Mesenchymal stem cell (in vitro differentiated cells and primary cell): ENCODE results near the gene TINAGL1.

Experiments
- DNase-seq: peaks from one replicate; pipeline ENCODE4 v3.0.0-alpha.2; 2013
- H2AFZ ChIP-seq: one replicate; pipeline ENCODE4 v1.6.1; 2013; ENCODE audit warnings: low read depth, mild to moderate bottlenecking, control low read depth, inconsistent platforms, low read length, moderate library complexity
- H2AK5ac ChIP-seq: 2 replicates; pipeline ENCODE4 v1.6.1; 2013; ENCODE audit warnings: low read length, moderate library complexity, mild to moderate bottlenecking, inconsistent platforms; ENCODE audit not compliant: severe bottlenecking
- H2BK120ac ChIP-seq: one replicate; pipeline ENCODE4 v1.6.1; 2013; ENCODE audit warnings: low read depth, mild to moderate bottlenecking, inconsistent platforms, low read length, moderate library complexity
- H2BK12ac ChIP-seq, 2 experiments: one replicate each; pipeline ENCODE4 v1.6.1; 2013; ENCODE audit warnings: inconsistent platforms in 2 of 2, low read length in 2 of 2, mild to moderate bottlenecking in 2 of 2, moderate library complexity in 2 of 2, control low read depth in 1 of 2
- H2BK15ac ChIP-seq: one replicate; pipeline ENCODE4 v1.6.1; 2013; ENCODE audit warnings: mild to moderate bottlenecking, low read depth, inconsistent platforms; ENCODE audit not compliant: poor library complexity, severe bottlenecking
- H2BK5ac ChIP-seq: 2 replicates; pipeline ENCODE4 v1.6.1; 2013; ENCODE audit warnings: low read depth, mild to moderate bottlenecking, low read length, control low read depth, inconsistent platforms; ENCODE audit not compliant: poor library complexity, severe bottlenecking
- H3K14ac ChIP-seq, 2 experiments: one replicate each; pipeline ENCODE4 v1.6.1; 2013; ENCODE audit warnings: inconsistent platforms in 2 of 2, low read length in 2 of 2, control low read depth in 1 of 2, mild to moderate bottlenecking in 1 of 2, moderate library complexity in 1 of 2
- H3K18ac ChIP-seq, 2 experiments: one replicate each; pipeline ENCODE4 v1.6.1; 2013; ENCODE audit warnings: inconsistent platforms in 2 of 2, low read length in 2 of 2, control low read depth in 1 of 2, low read depth in 1 of 2, mild to moderate bottlenecking in 1 of 2
- H3K23ac ChIP-seq, 2 experiments: one replicate each; pipeline ENCODE4 v1.6.1; 2013; ENCODE audit warnings: inconsistent platforms in 2 of 2, low read length in 2 of 2, mild to moderate bottlenecking in 2 of 2, moderate library complexity in 2 of 2, control low read depth in 1 of 2
- H3K27ac ChIP-seq: 2 replicates; pipeline ENCODE4 v1.5.1; 2013; ENCODE audit warnings: mild to moderate bottlenecking, moderate library complexity, low read length, control low read depth, inconsistent platforms; ENCODE audit not compliant: poor library complexity, severe bottlenecking
- H3K27me3 ChIP-seq, 2 experiments: 2 replicates each; pipeline versions ENCODE4 v1.6.1 to v1.7.0; 2013; ENCODE audit warnings: low read length in 2 of 2, mild to moderate bottlenecking in 2 of 2, moderate library complexity in 2 of 2, control low read depth in 1 of 2, inconsistent platforms in 1 of 2; ENCODE audit not compliant: control insufficient read depth in 1 of 2, insufficient read depth in 1 of 2
- H3K36me3 ChIP-seq, 2 experiments: 2 replicates each; pipeline versions ENCODE4 v1.6.1 to v1.7.0; 2013; ENCODE audit warnings: low read length in 2 of 2, control low read depth in 1 of 2, inconsistent platforms in 1 of 2, low read depth in 1 of 2, mild to moderate bottlenecking in 1 of 2; ENCODE audit not compliant: insufficient read depth in 2 of 2, control insufficient read depth in 1 of 2
- H3K4ac ChIP-seq, 2 experiments: one replicate each; pipeline ENCODE4 v1.6.1; 2013; ENCODE audit warnings: inconsistent platforms in 2 of 2, low read length in 2 of 2, mild to moderate bottlenecking in 2 of 2, moderate library complexity in 2 of 2, control low read depth in 1 of 2, low read depth in 1 of 2
- H3K4me1 ChIP-seq: 2 replicates; pipeline ENCODE4 v1.6.1; 2013; ENCODE audit warnings: low read depth, low read length, control low read depth; ENCODE audit not compliant: control insufficient read depth, insufficient read depth
- H3K4me2 ChIP-seq: 2 replicates; pipeline ENCODE4 v1.6.1; 2013; ENCODE audit warnings: low read length, mild to moderate bottlenecking, inconsistent platforms; ENCODE audit not compliant: poor library complexity, severe bottlenecking
- H3K4me3 ChIP-seq, 2 experiments: 2 replicates each; pipeline versions ENCODE4 v1.5.1 to v1.7.0; 2013; ENCODE audit warnings: low read length in 2 of 2, mild to moderate bottlenecking in 2 of 2, control low read depth in 1 of 2, low read depth in 1 of 2; ENCODE audit not compliant: insufficient read depth in 1 of 2
- H3K79me1 ChIP-seq: replicated peaks from 2 replicates; pipeline ENCODE4 v1.6.1; 2013; ENCODE audit warnings: mild to moderate bottlenecking, control low read depth, low read length, inconsistent platforms; ENCODE audit not compliant: poor library complexity, severe bottlenecking
- H3K9ac ChIP-seq: 2 replicates; pipeline ENCODE4 v1.7.0; 2013; ENCODE audit warnings: mild to moderate bottlenecking, low read length, moderate library complexity
- H3K9me3 ChIP-seq: 2 replicates; pipeline ENCODE4 v1.7.0; 2013; ENCODE audit warnings: mild to moderate bottlenecking, low read length; ENCODE audit not compliant: control insufficient read depth
- H4K8ac ChIP-seq: one replicate; pipeline ENCODE4 v1.6.1; 2013; ENCODE audit warnings: inconsistent platforms, mild to moderate bottlenecking, low read length, moderate library complexity
- H4K91ac ChIP-seq: one replicate; pipeline ENCODE4 v1.6.1; 2013; ENCODE audit warnings: mild to moderate bottlenecking, low read length, inconsistent platforms
- WGBS: methylation state at CpG from one replicate; pipeline ENCODE4 v1.1.7; 2013; ENCODE audit warnings: mixed read lengths; 5-methylcytosine and 5-hydroxymethylcytosine counted together

The TINAGL1 gene

GRCh38 chr1:31620631-31621497 lies 44.5 kb downstream of the TINAGL1 start:
- Histone ChIP-seq H2BK5ac (no peak overlapping the region), H3K27ac (no peak overlapping the region), H3K79me1 (no peaks in the 10 kb centered on the region), H4K8ac (no peak overlapping the region), H3K27me3 (peaks cover 30 to 34% of the 10 kb centered on the region in 2 experiments), H3K36me3 (peaks cover 0 to 16% of the 10 kb centered on the region in 2 experiments), H2BK12ac (no peak overlapping the region), H4K91ac (no peak overlapping the region), H2AK5ac (no peak overlapping the region), H3K9me3 (no peaks in the 10 kb centered on the region), H3K9ac (no peak overlapping the region), H3K4ac (no peak overlapping the region), H3K18ac (no peak overlapping the region), H2BK15ac (no peak overlapping the region), H2BK120ac (no peak overlapping the region), H3K4me3 (no peak overlapping the region), H2AFZ (no peak overlapping the region), H3K4me2 (no peak overlapping the region), H3K14ac (no peak overlapping the region), H3K23ac (no peak overlapping the region), H3K4me1 (peaks cover 20% of the 10 kb centered on the region)
- WGBS, result 94% methylated on average over 20 of the region's 20 CpGs
- DNase-seq, result no peak

DNA sequence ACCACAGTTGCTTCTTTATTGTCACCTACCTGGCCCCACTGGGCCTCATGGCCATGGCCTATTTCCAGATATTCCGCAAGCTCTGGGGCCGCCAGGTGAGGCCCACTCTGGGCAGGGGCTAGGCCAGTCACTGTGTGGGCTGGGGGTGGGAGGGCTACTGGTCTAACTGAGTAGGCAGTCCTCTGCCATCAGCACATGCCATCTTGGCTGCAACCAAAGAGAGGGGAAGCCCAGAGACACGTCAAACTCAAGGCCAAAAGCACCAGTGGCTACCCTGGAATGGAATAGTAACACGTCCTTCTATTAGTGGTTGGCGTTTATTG lies 45.1 kb downstream of the TINAGL1 start:
- WGBS, result 98% methylated on average over 5 of the region's 5 CpGs
- H3K23ac ChIP-seq, result no peak overlapping the region

GRCh38 chr1:31621847-31622730 lies 45.8 kb downstream of the TINAGL1 start:
- WGBS, result 92% methylated on average over 14 of the region's 15 CpGs
- Histone ChIP-seq H3K4ac (no peak overlapping the region), H3K36me3 (peaks cover 0 to 24% of the 10 kb centered on the region in 2 experiments), H3K79me1 (no peaks in the 10 kb centered on the region), H3K9ac (no peak overlapping the region), H3K27me3 (peaks cover 17 to 22% of the 10 kb centered on the region in 2 experiments), H3K14ac (no peak overlapping the region), H3K18ac (no peak overlapping the region), H3K9me3 (no peaks in the 10 kb centered on the region), H2AK5ac (no peak overlapping the region), H2BK12ac (no peak overlapping the region), H2BK120ac (no peak overlapping the region), H4K91ac (no peak overlapping the region), H3K4me2 (no peak overlapping the region), H3K23ac (no peak overlapping the region), H3K4me1 (peaks cover 28% of the 10 kb centered on the region), H2AFZ (no peak overlapping the region), H2BK5ac (no peak overlapping the region), H4K8ac (no peak overlapping the region), H3K27ac (no peak overlapping the region), H3K4me3 (no peak overlapping the region), H2BK15ac (no peak overlapping the region)
- no peak for DNase-seq

More for the DNA sequence above, 45.1 kb downstream of the TINAGL1 start:
- Histone ChIP-seq H3K4me2 (no peak overlapping the region), H3K36me3 (peaks cover 0 to 19% of the 10 kb centered on the region in 2 experiments), H2BK5ac (no peak overlapping the region), H3K4me3 (no peak overlapping the region), H2AFZ (no peak overlapping the region), H3K4ac (no peak overlapping the region), H3K18ac (no peak overlapping the region), H3K9me3 (no peaks in the 10 kb centered on the region), H2BK12ac (no peak overlapping the region), H3K27ac (no peak overlapping the region), H4K91ac (no peak overlapping the region), H2AK5ac (no peak overlapping the region), H4K8ac (no peak overlapping the region), H2BK15ac (no peak overlapping the region), H3K4me1 (peaks cover 25% of the 10 kb centered on the region), H2BK120ac (no peak overlapping the region), H3K14ac (no peak overlapping the region), H3K27me3 (peaks cover 24 to 28% of the 10 kb centered on the region in 2 experiments), H3K9ac (no peak overlapping the region), H3K79me1 (no peaks in the 10 kb centered on the region)
- no peak for DNase-seq

- peaks cover 20% of the 10 kb centered on the region for H3K4me1 ChIP-seq
- H2BK15ac ChIP-seq, result no peak overlapping the region
- no peak overlapping the region for H3K4ac ChIP-seq
- no peak overlapping the region for H3K18ac ChIP-seq
- H4K8ac ChIP-seq, result no peak overlapping the region
- H2AK5ac ChIP-seq, result no peak overlapping the region
- no peak overlapping the region for H2AFZ ChIP-seq
- no peak overlapping the region for H4K91ac ChIP-seq
- peaks cover 12 to 15% of the 10 kb centered on the region in 2 experiments for H3K27me3 ChIP-seq
- no peak overlapping the region for H3K23ac ChIP-seq
- H3K36me3 ChIP-seq, result peaks cover 5 to 37% of the 10 kb centered on the region in 2 experiments
- no peak overlapping the region for H3K4me2 ChIP-seq
- no peak for DNase-seq
- H3K9me3 ChIP-seq, result no peaks in the 10 kb centered on the region
- no peak overlapping the region for H3K4me3 ChIP-seq
- WGBS, result 96% methylated on average over 10 of the region's 12 CpGs
- H2BK5ac ChIP-seq, result no peak overlapping the region
- H3K27ac ChIP-seq, result no peak overlapping the region
- no peak overlapping the region for H3K14ac ChIP-seq
- no peak overlapping the region for H2BK120ac ChIP-seq
- no peak overlapping the region for H3K9ac ChIP-seq
- H2BK12ac ChIP-seq, result no peak overlapping the region
- peaks cover 7% of the 10 kb centered on the region for H3K79me1 ChIP-seq
Observed at GRCh38 chr1:31623365-31623764, 47.0 kb downstream of the TINAGL1 start.
